HepG2 (cell line): ENCODE results near the gene MAIP1. TPM values are rescaled to one million over a fixed set of nuclear protein-coding genes. Genes with fewer than 3 reads are reported as not detected.
A peak's percentile ranks its signal among the peaks of the same experiment; 100 is the strongest.

Experiments
- ATAC-seq: fragments of 200-7000 bp; cut with Tn5 transposase; 3 replicates; pipeline ENCODE4 v1.9.1; 2020; ENCODE audit warnings: mild to moderate bottlenecking, moderate library complexity
- BruUV-seq: library from RNA; stranded (reverse); fragments of 400-500 nt; replicated peaks from 2 replicates; lab custom pipeline; 2021; lab: Mats Ljungman, UMichigan
- CTCF ChIA-PET: fragments of 300-600 bp; formaldehyde crosslinking; extraction: SDS; loops from one replicate; lab custom pipeline; 2021; ENCODE audit warnings: low total read pairs, inconsistent platforms, low intra/inter-chr PET ratio; lab: Yijun Ruan, JAX
- POLR2A ChIA-PET: fragments of 350-600 bp; sonication (Branson Sonifier 250); formaldehyde crosslinking; loops from one replicate; lab custom pipeline; 2020; ENCODE audit warnings: antibody characterized with exemption, inconsistent platforms; lab: Yijun Ruan, JAX
- DNase-seq: peaks from one replicate; pipeline ENCODE4 v3.0.0-alpha.2; 2015; ENCODE audit warnings: low spot score
- FAIRE-seq: peaks from 3 replicates; lab custom pipeline; 2011; peaks lifted over from hg19 to GRCh38; lab: Jason Lieb, UNC
- H2AFZ ChIP-seq: one replicate; pipeline ENCODE4 v1.6.1; 2011; ENCODE audit warnings: low read length, inconsistent platforms
- H3K27ac ChIP-seq: fragments of 300-600 bp; 3 replicates; pipeline ENCODE4 v1.8.0; 2011; ENCODE audit warnings: mixed run types, mild to moderate bottlenecking, mixed read lengths, low read length, inconsistent platforms; ENCODE audit not compliant: insufficient read depth; ENCODE audit errors: extremely low read length
- H3K27me3 ChIP-seq, 2 experiments: fragments of 200-600 bp in 1 of 2; 2 replicates in 1 of 2; 3 replicates in 1 of 2; pipeline versions ENCODE4 v1.6.0 to v1.8.0; 2011; ENCODE audit warnings: low read length in 2 of 2, mild to moderate bottlenecking in 2 of 2, moderate library complexity in 2 of 2, inconsistent platforms in 1 of 2; ENCODE audit not compliant: insufficient read depth in 2 of 2, control insufficient read depth in 1 of 2
- H3K36me3 ChIP-seq, 2 experiments: fragments of 200-600 bp in 1 of 2; replicated peaks in 1 of 2; 2 replicates in 1 of 2; 3 replicates in 1 of 2; pipeline versions ENCODE4 v1.5.1 to v1.8.0; 2011; ENCODE audit warnings: low read length in 2 of 2, inconsistent platforms in 1 of 2; ENCODE audit not compliant: insufficient read depth in 2 of 2, control insufficient read depth in 1 of 2
- H3K4me1 ChIP-seq: 2 replicates; pipeline ENCODE4 v1.5.1; 2012; ENCODE audit warnings: low read length, inconsistent platforms; ENCODE audit not compliant: insufficient read depth
- H3K4me2 ChIP-seq: 2 replicates; pipeline ENCODE4 v1.6.0; 2011; ENCODE audit warnings: low read depth, low read length, inconsistent platforms
- H3K4me3 ChIP-seq, 3 experiments: fragments of 200-600 bp in 1 of 3; sonication (generic), shearing (Covaris generic) in 1 of 3; replicated peaks in 1 of 3; 2 replicates each; pipeline ENCODE4 v1.5.1; 2011 to 2016; ENCODE audit warnings: low read length in 3 of 3, inconsistent platforms in 2 of 3, low read depth in 2 of 3, mild to moderate bottlenecking in 2 of 3, control low read depth in 1 of 3, mixed read lengths in 1 of 3; ENCODE audit not compliant: insufficient read depth in 1 of 3
- H3K79me2 ChIP-seq: one replicate; pipeline ENCODE4 v1.6.1; 2011; ENCODE audit warnings: low read length, inconsistent platforms; ENCODE audit not compliant: insufficient read depth
- H3K9ac ChIP-seq: 2 replicates; pipeline ENCODE4 v1.6.0; 2011; ENCODE audit warnings: mild to moderate bottlenecking, low read depth, low read length, inconsistent platforms; ENCODE audit not compliant: insufficient read depth
- H3K9me3 ChIP-seq: 2 replicates; pipeline ENCODE4 v1.5.1; 2012; ENCODE audit warnings: mild to moderate bottlenecking, low read length
- H4K20me1 ChIP-seq: 2 replicates; pipeline ENCODE4 v1.6.0; 2011; ENCODE audit warnings: inconsistent platforms, mild to moderate bottlenecking, low read length, moderate library complexity; ENCODE audit not compliant: insufficient read depth
- CEBPB ChIP-seq: IDR thresholded peaks from 2 replicates; pipeline ENCODE4 v1.6.1; 2011; ENCODE audit warnings: low read depth, low read length, improper control_type of control experiment, borderline replicate concordance
- HMGA1 ChIP-seq: sonication (generic); formaldehyde crosslinking; conservative IDR thresholded peaks from 2 replicates; pipeline ENCODE4 v1.4.0; 2020; ENCODE audit warnings: missing genetic modification reagents
- KDM4B ChIP-seq: sonication (generic); formaldehyde crosslinking; IDR thresholded peaks from 2 replicates; pipeline ENCODE4 v1.4.0; 2020; ENCODE audit warnings: missing genetic modification reagents
- PHF8 ChIP-seq: sonication (generic); formaldehyde crosslinking; IDR thresholded peaks from 2 replicates; pipeline ENCODE4 v1.5.0; 2020; ENCODE audit warnings: missing genetic modification reagents
- RBFOX2 ChIP-seq: fragments of 200-400 bp; formaldehyde crosslinking; IDR thresholded peaks from 2 replicates; pipeline ENCODE4 v1.6.1; 2017; ENCODE audit warnings: low read depth, mild to moderate bottlenecking, low read length
- TBL1XR1 ChIP-seq: fragments of 150-350 bp; IDR thresholded peaks from 2 replicates; pipeline ENCODE4 v1.6.1; 2014; ENCODE audit warnings: borderline replicate concordance, low read length; ENCODE audit not compliant: partially characterized antibody
- YEATS2 ChIP-seq: sonication (generic); formaldehyde crosslinking; IDR thresholded peaks from 2 replicates; pipeline ENCODE4 v1.4.0; 2020; ENCODE audit warnings: missing genetic modification reagents, borderline replicate concordance
- ZNF101 ChIP-seq: sonication (generic); formaldehyde crosslinking; IDR thresholded peaks from 2 replicates; pipeline ENCODE4 v1.4.0; 2020; ENCODE audit warnings: mild to moderate bottlenecking, low read depth, missing genetic modification reagents, borderline replicate concordance
- ZNF350 ChIP-seq: sonication (generic); formaldehyde crosslinking; IDR thresholded peaks from 2 replicates; pipeline ENCODE4 v1.4.0; 2020; ENCODE audit warnings: mild to moderate bottlenecking, low read depth, missing genetic modification reagents, borderline replicate concordance
- ZNF556 ChIP-seq: sonication (generic); formaldehyde crosslinking; IDR thresholded peaks from 2 replicates; pipeline ENCODE4 v1.4.0; 2020; ENCODE audit warnings: mild to moderate bottlenecking, missing genetic modification reagents, borderline replicate concordance
- WGBS: methylation state at CpG from one replicate; pipeline ENCODE4 v1.1.6; 2017; ENCODE audit warnings: low lambda C conversion rate; 5-methylcytosine and 5-hydroxymethylcytosine counted together
- in situ Hi-C: cut with HindIII; loops from 2 replicates; pipeline ENCODE4 v1.10.0; 2017; ENCODE audit warnings: low pct_unique_long_range_greater_than_20kb; ENCODE audit not compliant: extremely low pct_ligation_motif_present
- intact Hi-C: fragments of 100-400 bp; cut with micrococcal nuclease; formaldehyde crosslinking; loops from one replicate; pipeline ENCODE4 v1.10.0; 2022; ENCODE audit not compliant: unreplicated experiment
- polyA plus RNA-seq, 8 experiments: library from polyadenylated mRNA; depleted of rRNA in 3 of 8; stranded (reverse) in 7 of 8; unstranded in 1 of 8; fragments of >200 nt; fragmentation: Illumina TruSeq in 4 of 8; extraction: Trizol in 4 of 8; gene quantifications; 2 replicates each; pipeline versions ENCODE4 v1.2.1 to v1.2.3, GENCODE V29; 2011 to 2016; ENCODE audit warnings: low read depth in 4 of 8, missing spikeins in 1 of 8, mixed read lengths in 1 of 8; ENCODE audit not compliant: insufficient read depth in 1 of 8
- total RNA-seq, 5 experiments: library from RNA; depleted of rRNA; stranded (reverse); fragments of >200 nt; fragmentation: Illumina TruSeq; extraction: Trizol; gene quantifications; 2 replicates each; pipeline ENCODE4 v1.2.3, GENCODE V29; 2016; ENCODE audit warnings: low read depth in 1 of 5
- TF ChIP-seq, protein P1 (sequence below): sonication (generic); formaldehyde crosslinking; IDR thresholded peaks from 2 replicates; pipeline ENCODE4 v1.5.0; 2020; ENCODE audit warnings: mild to moderate bottlenecking, missing genetic modification reagents, borderline replicate concordance
- TF ChIP-seq, protein P2 (sequence below): sonication (generic); formaldehyde crosslinking; IDR thresholded peaks from 2 replicates; pipeline ENCODE4 v1.5.0; 2020; ENCODE audit warnings: missing genetic modification reagents

MAIP1 gene
- total and polyA plus RNA-seq, 2 of the 13 experiments (the other 11 are each of a cell fraction or from before 2014, with no cell fraction given): 22.3 to 72.9 TPM

DNA sequence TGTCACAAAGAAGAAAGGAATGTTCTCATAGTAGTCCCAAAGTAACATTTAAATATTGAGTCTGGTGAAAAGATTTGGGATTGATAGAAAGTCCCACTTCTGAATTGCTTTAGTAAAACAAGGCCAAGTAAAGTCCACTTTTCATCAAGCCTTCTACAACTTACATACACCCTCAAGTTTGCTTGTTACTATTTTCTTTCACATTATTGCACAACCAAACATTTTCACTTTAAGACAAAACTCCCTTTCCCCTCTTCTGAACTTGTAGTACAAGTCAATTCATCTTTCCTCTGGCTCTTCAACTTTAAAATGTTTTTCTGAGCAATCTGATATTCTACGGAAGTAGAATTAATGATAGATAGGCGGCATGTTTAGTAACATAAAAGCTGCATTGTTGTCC is 11.0 kb downstream of the MAIP1 start:
- Histone ChIP-seq H3K27me3 (no peaks in the 10 kb centered on the region), H3K4me1 (no peaks in the 10 kb centered on the region), H3K4me3 (no peak overlapping the region), H3K9me3 (no peaks in the 10 kb centered on the region), H3K79me2 (no peaks in the 10 kb centered on the region), H4K20me1 (0 out of 2 replicates have a peak, but pooled peaks cover 2% of the 10 kb centered on the region), H3K27ac (no peak overlapping the region), H3K4me2 (no peak overlapping the region), H3K9ac (no peak overlapping the region), H3K36me3 (peaks cover 9 to 36% of the 10 kb centered on the region in 2 experiments), H2AFZ (no peak overlapping the region)
- intact Hi-C loops (no loop called here), in situ Hi-C loops (loop anchor here (25.0 kb wide), 1 partner anchor 846 kb away; the partner anchor contains the start of gene BZW1)
- WGBS: over 99% methylated on average over 2 of the region's 2 CpGs
- FAIRE-seq: no peak
- POLR2A ChIA-PET: no interaction called here
- DNase-seq: no peak
- CTCF ChIA-PET: no interaction called here
- ATAC-seq: no peak
- no TSS peak for BruUV-seq
- TF ChIP-seq RBFOX2 (0 out of 2 replicates have a peak, but pooled peaks have one; percentile 20), CEBPB (peak; percentile 54; the same call in 1 of the 2 replicates), HMGA1 (no peak), KDM4B (no peak), ZNF556 (CRISPR knock-in tag) (no peak), ZNF101 (CRISPR knock-in tag) (no peak), YEATS2 (no peak), TBL1XR1 (no peak), ZNF350 (CRISPR knock-in tag) (no peak), PHF8 (CRISPR knock-in tag) (no peak)
- TF ChIP-seq, protein P1, sequence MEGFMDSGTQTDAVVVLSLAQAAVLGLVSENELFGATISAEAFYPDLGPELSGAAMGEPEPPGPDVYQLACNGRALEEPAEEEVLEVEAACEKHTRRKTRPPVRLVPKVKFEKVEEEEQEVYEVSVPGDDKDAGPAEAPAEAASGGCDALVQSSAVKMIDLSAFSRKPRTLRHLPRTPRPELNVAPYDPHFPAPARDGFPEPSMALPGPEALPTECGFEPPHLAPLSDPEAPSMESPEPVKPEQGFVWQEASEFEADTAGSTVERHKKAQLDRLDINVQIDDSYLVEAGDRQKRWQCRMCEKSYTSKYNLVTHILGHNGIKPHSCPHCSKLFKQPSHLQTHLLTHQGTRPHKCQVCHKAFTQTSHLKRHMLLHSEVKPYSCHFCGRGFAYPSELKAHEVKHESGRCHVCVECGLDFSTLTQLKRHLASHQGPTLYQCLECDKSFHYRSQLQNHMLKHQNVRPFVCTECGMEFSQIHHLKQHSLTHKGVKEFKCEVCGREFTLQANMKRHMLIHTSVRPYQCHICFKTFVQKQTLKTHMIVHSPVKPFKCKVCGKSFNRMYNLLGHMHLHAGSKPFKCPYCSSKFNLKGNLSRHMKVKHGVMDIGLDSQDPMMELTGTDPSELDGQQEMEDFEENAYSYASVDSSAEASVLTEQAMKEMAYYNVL (CRISPR knock-in tag): no peak
- TF ChIP-seq, protein P2, sequence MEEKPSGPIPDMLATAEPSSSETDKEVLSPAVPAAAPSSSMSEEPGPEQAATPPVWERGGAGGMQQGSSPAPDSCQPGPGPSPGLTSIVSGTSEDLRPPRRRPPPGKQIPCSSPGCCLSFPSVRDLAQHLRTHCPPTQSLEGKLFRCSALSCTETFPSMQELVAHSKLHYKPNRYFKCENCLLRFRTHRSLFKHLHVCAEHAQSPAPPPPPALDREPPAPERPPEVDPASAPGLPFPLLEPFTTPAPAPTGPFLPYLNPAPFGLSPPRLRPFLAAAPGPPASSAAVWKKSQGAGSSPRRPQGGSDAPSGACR (CRISPR knock-in tag): no peak
